ENCODE measurements around the gene ZNF506.
"Not testable (repeated sequence)": the region's sequence is repeated elsewhere in the genome, so short reads cannot be mapped to it uniquely, and the experiment has no call there.

The ZNF506 gene

GRCh38 chr19:19777692-19778091 is 43.9 kb downstream of the ZNF506 start:
- DNase-seq = no peak

- peak; percentile 92 for DNase-seq
Observed at GRCh38 chr19:19776206-19777008, 45.1 kb downstream of the ZNF506 start.

- no peak for DNase-seq
Observed at GRCh38 chr19:19775891-19776205, 45.7 kb downstream of the ZNF506 start.

GRCh38 chr19:19774354-19775033 is 47.1 kb downstream of the ZNF506 start:
- no peak for DNase-seq

GRCh38 chr19:19771963-19772362 is 49.6 kb downstream of the ZNF506 start:
- DNase-seq = not testable (repeated sequence)

- not testable (repeated sequence) for DNase-seq
Observed at GRCh38 chr19:19769971-19770370, 51.6 kb downstream of the ZNF506 start.

- no peak for DNase-seq
Observed at GRCh38 chr19:19758164-19758563, 63.4 kb downstream of the ZNF506 start.

- DNase-seq = no peak
Observed at GRCh38 chr19:19752760-19753403, 68.7 kb downstream of the ZNF506 start.

GRCh38 chr19:19751846-19752245 is 69.7 kb downstream of the ZNF506 start:
- DNase-seq = no peak

GRCh38 chr19:19750842-19751790 is 70.4 kb downstream of the ZNF506 start:
- DNase-seq = no peak

GRCh38 chr19:19749908-19750841 is 71.4 kb downstream of the ZNF506 start:
- DNase-seq = no peak

GRCh38 chr19:19749117-19749907 is 72.2 kb downstream of the ZNF506 start:
- no peak for DNase-seq

- DNase-seq = no peak
Observed at GRCh38 chr19:19748249-19748938, 73.2 kb downstream of the ZNF506 start.

- no peak for DNase-seq
Observed at GRCh38 chr19:19747357-19748220, 74.0 kb downstream of the ZNF506 start.

GRCh38 chr19:19746286-19747213 is 75.0 kb downstream of the ZNF506 start:
- no peak for DNase-seq

GRCh38 chr19:19745496-19746285 is 75.9 kb downstream of the ZNF506 start:
- DNase-seq = no peak

GRCh38 chr19:19744641-19745040 is 76.9 kb downstream of the ZNF506 start:
- DNase-seq = no peak

Data from CD4-positive, alpha-beta T cell treated with Interleukin-6 for 4 hours (primary cell).